ENCODE results near the gene COL26A1. TPM values are rescaled to one million over a fixed set of nuclear protein-coding genes. Genes with fewer than 3 reads are reported as not detected.

Gene COL26A1
- total RNA-seq, 1 donor from 2014 or later: 128 TPM

DNA sequence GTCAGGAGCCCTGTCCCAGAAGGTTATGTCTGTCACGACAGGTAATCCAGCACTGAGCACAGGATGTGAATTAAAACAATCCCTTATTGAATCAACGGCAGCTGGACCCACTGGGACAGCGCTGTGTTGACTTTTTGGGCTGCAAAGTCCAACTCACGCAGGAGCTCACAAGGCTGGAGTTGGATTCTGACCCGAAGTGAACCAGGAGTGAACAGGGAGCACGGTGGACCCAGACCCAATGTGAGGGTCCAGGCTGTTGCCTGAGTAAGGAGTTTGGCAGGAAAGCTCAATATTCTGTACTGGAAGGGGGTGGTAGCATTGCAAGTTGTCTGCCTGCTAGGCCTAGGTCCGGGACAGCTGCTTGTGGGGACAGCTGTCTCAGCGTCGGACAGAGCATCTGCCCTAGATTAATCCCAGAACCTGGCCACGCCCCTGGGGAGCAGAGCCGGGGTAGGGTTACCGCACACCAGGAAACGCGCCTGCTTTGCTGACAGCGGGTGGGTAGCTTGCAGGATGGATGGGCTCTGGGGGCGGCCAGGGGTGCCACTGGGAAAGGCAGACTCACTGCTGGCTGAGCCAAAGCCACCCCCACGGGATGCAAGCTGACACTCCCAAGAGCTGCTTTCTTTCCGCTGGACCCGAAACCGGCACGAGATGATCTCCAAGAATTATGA is 24.0 kb downstream of the COL26A1 start:
- H3K4me3 Mint-ChIP-seq (ENCODE audit: unreplicated experiment): peak overlapping the region; percentile 58
- H3K27me3 Mint-ChIP-seq (ENCODE audit: unreplicated experiment): no peaks in the 10 kb centered on the region
- peaks cover 58% of the 10 kb centered on the region for H3K4me1 Mint-ChIP-seq (ENCODE audit: unreplicated experiment)
- TF ChIP-seq, protein P1, sequence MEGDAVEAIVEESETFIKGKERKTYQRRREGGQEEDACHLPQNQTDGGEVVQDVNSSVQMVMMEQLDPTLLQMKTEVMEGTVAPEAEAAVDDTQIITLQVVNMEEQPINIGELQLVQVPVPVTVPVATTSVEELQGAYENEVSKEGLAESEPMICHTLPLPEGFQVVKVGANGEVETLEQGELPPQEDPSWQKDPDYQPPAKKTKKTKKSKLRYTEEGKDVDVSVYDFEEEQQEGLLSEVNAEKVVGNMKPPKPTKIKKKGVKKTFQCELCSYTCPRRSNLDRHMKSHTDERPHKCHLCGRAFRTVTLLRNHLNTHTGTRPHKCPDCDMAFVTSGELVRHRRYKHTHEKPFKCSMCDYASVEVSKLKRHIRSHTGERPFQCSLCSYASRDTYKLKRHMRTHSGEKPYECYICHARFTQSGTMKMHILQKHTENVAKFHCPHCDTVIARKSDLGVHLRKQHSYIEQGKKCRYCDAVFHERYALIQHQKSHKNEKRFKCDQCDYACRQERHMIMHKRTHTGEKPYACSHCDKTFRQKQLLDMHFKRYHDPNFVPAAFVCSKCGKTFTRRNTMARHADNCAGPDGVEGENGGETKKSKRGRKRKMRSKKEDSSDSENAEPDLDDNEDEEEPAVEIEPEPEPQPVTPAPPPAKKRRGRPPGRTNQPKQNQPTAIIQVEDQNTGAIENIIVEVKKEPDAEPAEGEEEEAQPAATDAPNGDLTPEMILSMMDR (IDR thresholded peaks at IDR 0.05): no peak
- H3K9me3 Mint-ChIP-seq (ENCODE audit: unreplicated experiment): no peaks in the 10 kb centered on the region
- H3K36me3 Mint-ChIP-seq (ENCODE audit: unreplicated experiment): peaks cover 4% of the 10 kb centered on the region
- peak overlapping the region; percentile 86 for H3K27ac Mint-ChIP-seq (ENCODE audit: unreplicated experiment)
- DNase-seq (ENCODE audit: extremely low spot score, unreplicated experiment): peak; percentile 89

DNA sequence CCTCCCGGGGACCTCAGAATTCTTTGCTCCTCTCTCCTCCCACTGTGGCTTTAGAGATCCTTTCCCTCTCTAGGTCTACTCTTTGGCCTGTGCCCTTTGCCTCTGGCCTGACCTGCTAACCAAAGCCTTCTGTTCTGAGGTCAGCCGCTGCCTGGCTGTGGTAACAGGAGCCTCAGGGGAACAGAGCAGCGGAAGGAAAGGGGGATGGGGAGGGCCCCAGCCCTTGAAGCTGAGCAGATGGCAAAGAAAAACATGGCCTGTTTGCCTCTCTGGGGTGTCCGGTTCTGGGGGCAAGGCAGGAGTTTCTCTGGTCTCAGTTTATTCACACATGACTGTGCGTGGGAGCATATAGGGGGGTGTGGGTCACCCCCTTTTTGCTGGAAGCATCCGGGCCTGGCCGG is 28.2 kb downstream of the COL26A1 start:
- no peak overlapping the region for H3K4me3 Mint-ChIP-seq (ENCODE audit: unreplicated experiment)
- H3K9me3 Mint-ChIP-seq (ENCODE audit: unreplicated experiment): no peaks in the 10 kb centered on the region
- H3K27me3 Mint-ChIP-seq (ENCODE audit: unreplicated experiment): no peaks in the 10 kb centered on the region
- H3K27ac Mint-ChIP-seq (ENCODE audit: unreplicated experiment): peak overlapping the region; percentile 73
- H3K36me3 Mint-ChIP-seq (ENCODE audit: unreplicated experiment): peaks cover 4% of the 10 kb centered on the region
- peaks cover 55% of the 10 kb centered on the region for H3K4me1 Mint-ChIP-seq (ENCODE audit: unreplicated experiment)
- TF ChIP-seq, protein P1 (IDR thresholded peaks at IDR 0.05): no peak
- DNase-seq (ENCODE audit: extremely low spot score, unreplicated experiment): no peak

GRCh38 chr7:101391991-101392390 is 29.3 kb downstream of the COL26A1 start:
- no peaks in the 10 kb centered on the region for H3K9me3 Mint-ChIP-seq (ENCODE audit: unreplicated experiment)
- H3K27ac Mint-ChIP-seq (ENCODE audit: unreplicated experiment): peak overlapping the region; percentile 32
- H3K27me3 Mint-ChIP-seq (ENCODE audit: unreplicated experiment): no peaks in the 10 kb centered on the region
- no peak overlapping the region for H3K4me3 Mint-ChIP-seq (ENCODE audit: unreplicated experiment)
- H3K4me1 Mint-ChIP-seq (ENCODE audit: unreplicated experiment): peaks cover 46% of the 10 kb centered on the region
- no peak for DNase-seq (ENCODE audit: extremely low spot score, unreplicated experiment)
- TF ChIP-seq, protein P1 (IDR thresholded peaks at IDR 0.05): no peak
- H3K36me3 Mint-ChIP-seq (ENCODE audit: unreplicated experiment): peaks cover 2% of the 10 kb centered on the region

DNA sequence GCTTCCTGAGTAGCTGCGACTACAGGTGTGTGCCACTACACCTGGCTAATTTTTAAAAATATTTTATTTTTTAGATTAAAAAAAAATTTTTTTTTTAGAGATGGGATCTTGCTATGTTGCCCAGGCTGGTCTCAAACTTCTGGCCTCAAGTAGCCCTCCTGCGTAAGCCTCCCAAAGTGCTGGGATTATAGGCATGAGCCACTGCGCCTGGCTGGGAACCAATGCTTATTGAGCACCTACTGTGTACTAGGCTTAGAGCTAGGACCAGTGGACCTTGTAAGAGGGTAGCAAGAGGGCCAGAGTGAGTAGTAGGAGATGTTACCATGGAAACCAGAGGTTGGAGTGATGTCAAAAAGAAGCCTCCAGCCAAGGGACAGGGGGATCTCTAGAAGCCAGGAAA is 31.2 kb downstream of the COL26A1 start:
- Mint-ChIP-seq H3K9me3 (ENCODE audit: unreplicated experiment) (no peaks in the 10 kb centered on the region), H3K27ac (ENCODE audit: unreplicated experiment) (no peak overlapping the region), H3K36me3 (ENCODE audit: unreplicated experiment) (peaks cover 6% of the 10 kb centered on the region), H3K4me1 (ENCODE audit: unreplicated experiment) (peaks cover 38% of the 10 kb centered on the region), H3K4me3 (ENCODE audit: unreplicated experiment) (no peak overlapping the region), H3K27me3 (ENCODE audit: unreplicated experiment) (no peaks in the 10 kb centered on the region)
- DNase-seq (ENCODE audit: extremely low spot score, unreplicated experiment): no peak
- TF ChIP-seq, protein P1 (IDR thresholded peaks at IDR 0.05): no peak

DNA sequence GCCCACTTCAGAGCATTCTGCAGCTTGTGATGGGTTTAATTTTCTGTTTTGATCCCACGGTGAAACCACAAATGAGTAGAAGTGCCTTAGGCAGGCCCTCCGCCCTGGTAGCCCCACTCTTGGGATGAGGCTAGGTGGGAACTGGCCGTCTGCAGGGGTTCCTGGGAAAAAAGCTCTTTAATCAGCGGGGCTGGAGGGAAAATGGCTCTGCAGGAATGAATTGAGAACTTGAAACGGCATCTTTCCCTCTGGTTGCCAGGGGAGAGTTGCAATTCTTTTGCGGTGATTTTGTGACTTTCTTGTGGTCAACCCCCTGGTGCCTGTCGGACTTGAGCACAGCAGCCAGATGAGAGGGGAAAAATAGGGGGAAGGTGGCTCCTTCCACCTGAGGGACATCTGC is 32.7 kb downstream of the COL26A1 start:
- Mint-ChIP-seq H3K27ac (ENCODE audit: unreplicated experiment) (no peak overlapping the region), H3K36me3 (ENCODE audit: unreplicated experiment) (peaks cover 4% of the 10 kb centered on the region), H3K4me3 (ENCODE audit: unreplicated experiment) (no peak overlapping the region), H3K9me3 (ENCODE audit: unreplicated experiment) (no peaks in the 10 kb centered on the region), H3K27me3 (ENCODE audit: unreplicated experiment) (no peaks in the 10 kb centered on the region), H3K4me1 (ENCODE audit: unreplicated experiment) (peaks cover 42% of the 10 kb centered on the region)
- TF ChIP-seq, protein P1 (IDR thresholded peaks at IDR 0.05): no peak
- DNase-seq (ENCODE audit: extremely low spot score, unreplicated experiment): no peak

Measured in osteocyte (in vitro differentiated cells).